ENCODE results near the gene TSHZ2.
"Not testable (repeated sequence)": the region's sequence is repeated elsewhere in the genome, so short reads cannot be mapped to it uniquely, and the experiment has no call there.

Gene TSHZ2

GRCh38 chr20:53491462-53491861, 519.3 kb downstream of the TSHZ2 start:
- DNase-seq, result no peak

GRCh38 chr20:53492212-53492611, 520.1 kb downstream of the TSHZ2 start:
- no peak for DNase-seq

DNA sequence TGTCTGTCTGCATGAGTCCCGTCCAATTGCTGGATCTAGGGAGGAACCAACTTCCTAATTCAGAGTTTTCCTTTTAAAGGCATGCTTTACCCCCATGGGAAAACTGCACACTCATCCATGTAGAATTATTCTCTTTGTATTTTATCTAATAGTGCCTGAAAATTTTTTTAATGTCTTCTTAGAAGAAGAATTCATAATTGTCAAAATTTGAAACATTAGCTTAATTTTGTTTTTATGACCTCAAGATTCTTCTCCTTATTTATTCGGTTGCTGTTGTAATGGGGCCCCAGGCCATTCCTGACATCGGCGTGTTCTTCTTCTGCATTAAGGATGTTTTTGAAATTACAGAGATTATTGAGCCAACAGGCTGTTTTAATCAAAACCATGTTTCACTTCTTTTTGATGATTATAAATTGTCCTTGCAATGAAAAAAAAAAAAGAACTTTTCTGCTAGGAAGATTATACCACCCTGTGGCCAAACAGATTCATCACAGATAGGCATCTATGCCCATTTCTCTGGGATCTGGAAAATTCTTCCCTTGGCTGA, 521.2 kb downstream of the TSHZ2 start:
- DNase-seq, result no peak

DNA sequence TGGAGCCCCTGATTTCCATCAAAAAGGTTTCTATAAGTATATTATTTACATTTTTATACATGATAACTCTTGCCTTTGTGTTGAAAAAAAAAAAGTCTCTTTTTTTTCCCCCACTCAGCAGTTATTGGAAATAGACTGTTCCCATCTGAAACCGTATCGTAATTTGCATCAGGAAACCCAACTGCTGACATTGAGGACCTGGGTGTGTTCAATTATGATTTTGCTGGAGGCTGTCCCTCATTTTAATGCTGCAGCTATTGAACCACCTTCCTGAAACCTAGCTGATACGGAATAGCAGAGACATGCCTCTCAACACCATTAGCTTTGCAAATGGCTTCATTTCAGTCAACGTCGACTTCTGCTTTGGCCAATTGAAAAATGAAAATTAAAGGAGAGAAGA, 522.6 kb downstream of the TSHZ2 start:
- no peak for DNase-seq

DNA sequence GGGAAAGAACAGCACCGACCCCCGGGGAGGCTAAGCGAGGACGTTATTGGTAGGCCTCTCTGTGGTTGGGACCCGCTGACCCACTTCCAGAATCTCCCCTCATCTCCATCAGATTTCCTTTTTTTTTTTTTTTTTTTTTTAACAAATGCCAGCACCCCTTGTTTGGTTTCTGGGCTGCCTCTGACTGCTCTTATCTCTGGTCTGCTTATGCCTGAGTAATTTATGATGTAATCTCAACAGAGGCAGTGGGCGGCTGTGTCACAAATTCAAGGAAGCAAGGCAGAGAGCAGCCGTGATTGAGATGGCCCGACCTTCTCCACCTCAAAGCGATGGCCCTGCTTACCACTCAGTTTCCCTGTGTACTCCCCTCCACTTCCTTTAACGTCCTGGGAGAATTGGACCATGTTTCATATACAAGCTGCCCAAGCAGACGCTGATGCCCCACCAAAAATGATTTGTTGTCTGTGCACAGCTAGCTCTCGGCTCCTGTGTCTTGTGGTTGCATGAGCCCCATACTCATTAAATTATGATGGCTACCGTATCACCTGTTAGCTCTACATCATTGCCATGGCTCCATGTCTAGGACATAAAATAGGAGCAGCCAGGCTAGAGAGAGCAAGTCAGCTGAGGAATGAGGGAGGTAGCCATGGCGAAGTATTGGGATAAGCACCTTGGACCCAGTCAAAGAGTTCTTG, 523.4 kb downstream of the TSHZ2 start:
- DNase-seq, result no peak

GRCh38 chr20:53497246-53497645, 525.1 kb downstream of the TSHZ2 start:
- DNase-seq, result no peak

DNA sequence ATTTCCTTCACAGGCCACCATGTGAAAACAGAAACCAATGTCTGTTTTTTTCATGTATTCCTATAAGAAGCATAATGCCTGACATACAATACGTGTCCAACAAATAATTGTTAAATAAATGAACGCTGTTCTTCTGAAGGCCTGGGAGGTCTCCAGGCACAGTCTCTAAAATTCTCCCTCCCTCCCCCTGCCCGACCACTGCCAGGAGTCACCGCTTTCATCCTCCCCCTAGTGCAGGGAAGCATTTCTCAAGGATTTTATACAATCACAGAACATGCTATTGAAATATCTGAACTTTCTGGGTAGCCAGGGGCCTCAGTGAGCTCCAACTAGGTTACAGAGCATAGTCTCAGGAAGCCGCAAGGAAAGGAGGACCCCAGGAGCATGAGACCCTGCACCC, 526.2 kb downstream of the TSHZ2 start:
- DNase-seq, result no peak

GRCh38 chr20:53500651-53501050, 528.5 kb downstream of the TSHZ2 start:
- DNase-seq, result no peak

- DNase-seq, result no peak
Measured at GRCh38 chr20:53502820-53503219, 530.7 kb downstream of the TSHZ2 start.

DNA sequence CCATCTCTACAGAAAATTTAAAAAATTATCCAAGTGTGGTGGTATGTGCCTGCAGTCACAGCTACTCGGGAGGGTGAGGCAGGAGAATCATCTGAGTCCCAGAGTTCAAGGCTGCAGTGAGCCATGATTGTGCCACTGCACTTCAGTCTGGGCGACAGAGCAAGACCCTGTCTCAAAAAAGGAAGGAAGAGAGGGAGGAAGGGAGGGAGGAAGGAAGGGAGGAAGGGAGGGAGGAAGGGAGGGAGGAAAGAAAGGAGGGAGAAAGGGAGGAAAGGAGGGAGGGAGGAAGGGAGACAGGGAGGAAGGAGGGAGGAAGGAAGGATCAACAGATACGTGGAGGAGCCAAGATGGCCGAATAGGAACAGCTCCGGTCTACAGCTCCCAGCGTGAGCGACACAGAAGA, 531.4 kb downstream of the TSHZ2 start:
- no peak for DNase-seq

DNA sequence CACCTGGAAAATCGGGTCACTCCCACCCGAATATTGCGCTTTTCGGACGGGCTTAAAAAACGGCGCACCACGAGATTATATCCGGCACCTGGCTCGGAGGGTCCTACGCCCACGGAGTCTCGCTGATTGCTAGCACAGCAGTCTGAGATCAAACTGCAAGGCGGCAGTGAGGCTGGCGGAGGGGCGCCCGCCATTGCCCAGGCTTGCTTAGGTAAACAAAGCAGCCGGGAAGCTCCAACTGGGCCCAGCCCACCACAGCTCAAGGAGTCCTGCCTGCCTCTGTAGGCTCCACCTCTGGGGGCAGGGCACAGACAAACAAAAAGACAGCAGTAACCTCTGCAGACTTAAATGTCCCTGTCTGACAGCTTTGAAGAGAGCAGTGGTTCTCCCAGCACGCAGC, 531.9 kb downstream of the TSHZ2 start:
- not testable (repeated sequence) for DNase-seq

DNA sequence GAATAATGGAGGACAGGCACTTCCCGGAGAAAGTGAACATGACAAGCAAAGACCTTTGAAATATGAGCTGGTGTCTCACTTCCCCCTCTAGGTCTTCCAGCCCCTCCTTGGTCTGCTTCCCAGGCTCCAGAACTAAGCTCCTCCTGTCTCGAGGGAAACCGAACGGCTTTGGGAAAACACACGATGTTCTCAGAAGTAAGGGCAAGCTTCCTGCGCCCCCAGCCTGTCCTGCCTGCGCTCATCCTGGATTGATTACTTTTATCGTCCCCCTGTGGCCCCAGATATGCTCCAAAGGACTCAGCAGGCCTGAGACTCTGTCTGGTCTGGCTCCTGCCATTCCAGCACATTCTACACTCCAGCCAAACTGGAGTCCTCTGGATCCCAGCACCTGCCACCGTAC, 538.1 kb downstream of the TSHZ2 start:
- no peak for DNase-seq

GRCh38 chr20:53510704-53511103, 538.5 kb downstream of the TSHZ2 start:
- no peak for DNase-seq

DNA sequence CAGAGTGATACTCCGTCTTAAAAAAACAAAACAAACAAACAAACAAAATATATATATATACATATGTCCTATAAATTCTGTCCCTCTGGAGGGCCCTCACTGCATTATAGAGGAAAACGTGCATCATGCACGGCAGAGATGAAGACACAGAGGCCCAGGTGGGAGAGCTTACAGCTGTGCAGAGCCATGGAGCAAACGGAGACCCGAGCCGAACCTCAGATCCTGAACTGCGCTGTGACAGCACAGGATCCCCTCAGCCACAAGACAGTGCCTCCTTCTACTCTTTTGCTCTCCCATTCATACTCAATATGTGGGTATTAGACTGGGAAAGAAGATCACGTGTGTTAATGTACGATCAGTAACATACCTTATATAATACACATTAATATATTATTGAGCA, 539.9 kb downstream of the TSHZ2 start:
- no peak for DNase-seq

DNA sequence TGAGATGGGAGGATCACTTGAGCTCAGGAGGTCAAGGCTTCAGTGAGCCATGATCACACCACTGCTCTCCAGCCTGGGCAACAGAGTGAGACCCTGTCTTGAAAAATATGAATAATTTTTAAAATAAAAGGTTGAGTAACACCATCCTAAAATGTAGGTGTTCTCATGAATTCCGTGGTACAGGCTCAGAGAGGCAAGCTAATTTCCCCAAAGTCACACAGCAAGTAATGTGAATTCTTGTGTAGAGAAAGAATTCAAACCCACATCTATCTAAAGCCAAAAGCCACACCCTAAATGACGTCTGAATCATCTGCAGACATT, 541.0 kb downstream of the TSHZ2 start:
- DNase-seq, result no peak

DNA sequence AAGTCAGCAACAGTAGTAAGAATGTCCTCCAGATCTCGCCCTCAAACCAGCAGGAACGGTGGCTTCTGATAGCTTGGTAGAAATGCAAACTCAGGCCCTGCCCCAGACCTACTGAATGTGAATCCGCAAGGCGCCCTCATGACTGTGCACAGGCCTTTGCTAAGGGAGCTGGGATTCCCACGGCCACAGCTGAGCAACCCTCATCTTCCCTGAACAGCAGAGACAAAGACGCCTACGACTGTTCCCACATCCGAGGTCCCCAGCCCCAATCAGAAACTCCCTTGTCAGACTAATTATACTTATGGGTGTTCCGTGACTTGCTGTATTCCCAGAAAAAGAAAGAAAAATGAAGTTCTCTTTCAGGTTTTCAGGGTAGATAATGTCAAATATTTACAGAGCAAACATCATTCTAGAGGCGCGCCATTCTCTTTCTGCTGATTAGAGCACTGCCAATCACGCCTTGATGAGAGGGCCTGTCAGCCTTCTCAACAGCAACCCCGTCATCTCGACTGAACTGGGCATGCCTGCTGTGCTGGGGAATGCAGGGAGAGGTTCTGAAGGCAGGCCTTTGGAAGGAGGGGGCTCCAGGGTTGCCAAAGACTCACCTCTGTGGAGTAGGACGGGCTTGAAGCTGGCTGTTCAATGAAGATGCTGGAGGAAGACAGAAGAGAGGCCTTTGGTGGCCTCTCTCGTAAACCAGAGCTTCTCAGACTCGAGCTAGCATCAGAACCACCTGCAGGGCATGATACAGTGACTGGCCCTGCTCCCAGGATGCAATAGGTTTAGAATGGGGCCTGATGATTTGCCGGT, 541.5 kb downstream of the TSHZ2 start:
- peak in 1 of 58 donors; percentile 53 for DNase-seq

- DNase-seq, result no peak
Measured at GRCh38 chr20:53515749-53516148, 543.6 kb downstream of the TSHZ2 start.

DNA sequence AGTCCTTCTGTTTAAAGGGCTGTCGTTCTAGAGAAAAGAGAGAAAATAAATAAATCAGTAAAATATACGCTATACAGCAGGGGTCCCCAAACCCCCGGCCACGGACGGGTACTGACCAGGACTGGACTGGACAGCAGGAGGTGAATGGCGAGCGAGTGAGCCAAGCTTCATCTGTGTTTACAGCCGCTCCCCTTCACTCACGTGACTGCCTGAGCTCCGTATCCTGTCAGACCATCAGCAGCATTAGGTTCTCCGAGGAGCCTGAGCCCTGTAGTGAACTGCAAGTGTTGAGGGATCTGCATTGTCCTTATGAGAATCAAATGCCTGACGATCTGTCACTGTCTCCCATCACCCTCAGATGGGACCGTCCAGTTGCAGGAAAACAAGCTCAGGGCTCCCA, 545.0 kb downstream of the TSHZ2 start:
- DNase-seq, result no peak

DNA sequence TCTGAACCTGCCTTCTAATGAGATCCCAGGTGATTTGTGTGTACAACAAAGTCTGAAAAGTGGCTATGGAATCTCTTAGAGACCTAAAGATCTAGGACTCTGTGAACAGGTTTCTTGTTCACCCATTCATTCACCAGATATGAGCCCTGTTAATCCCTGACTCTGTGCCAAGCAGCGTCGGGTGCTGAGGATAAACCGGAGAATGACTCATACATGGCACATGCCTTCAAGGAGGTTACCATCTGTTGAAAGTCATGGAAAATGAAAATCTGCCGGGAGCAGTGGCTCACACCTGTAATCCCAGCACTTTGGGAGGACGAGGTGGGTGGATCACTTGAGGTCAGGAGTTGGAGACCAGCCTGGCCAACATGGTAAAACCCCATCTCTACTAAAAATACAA, 549.3 kb downstream of the TSHZ2 start:
- not testable (repeated sequence) for DNase-seq

DNA sequence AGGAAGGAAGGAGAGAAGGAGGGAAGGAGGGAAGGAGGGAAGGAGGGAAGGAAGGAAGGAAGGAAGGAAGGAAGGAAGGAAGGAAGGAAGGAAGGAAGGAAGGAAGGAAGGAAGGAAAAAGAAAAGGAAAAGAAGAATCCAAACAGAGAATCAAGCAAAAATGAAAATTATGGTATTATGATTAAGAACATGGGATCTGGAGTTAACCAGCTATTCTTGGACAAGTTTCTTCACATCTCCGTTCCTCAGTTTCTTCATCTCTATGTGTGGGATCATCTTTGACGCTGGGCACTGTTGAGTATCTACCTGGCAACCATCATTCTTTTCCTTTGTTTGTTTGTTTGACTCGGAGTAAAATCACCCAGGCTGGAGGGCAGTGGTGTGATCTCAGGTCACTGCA, 549.9 kb downstream of the TSHZ2 start:
- DNase-seq, result no peak

DNA sequence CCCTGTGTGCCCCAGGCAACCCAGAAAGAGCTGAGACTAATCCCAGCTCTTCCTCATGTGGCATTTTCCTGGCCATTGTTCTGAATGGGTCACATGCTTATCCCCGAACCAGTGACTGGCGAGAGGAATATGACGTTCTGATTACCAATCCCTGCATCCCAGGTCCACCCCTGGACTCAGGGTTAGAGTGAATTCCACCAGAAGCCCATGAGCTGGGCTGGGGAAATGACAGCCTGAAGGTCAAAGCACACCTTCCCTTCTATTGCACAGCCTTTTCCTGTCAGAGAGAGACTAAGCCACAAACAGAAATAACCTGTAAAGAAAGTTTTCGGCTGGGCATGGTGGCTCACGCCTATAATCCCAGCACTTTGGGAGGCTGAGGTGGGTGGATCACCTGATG, 550.5 kb downstream of the TSHZ2 start:
- DNase-seq, result no peak

DNA sequence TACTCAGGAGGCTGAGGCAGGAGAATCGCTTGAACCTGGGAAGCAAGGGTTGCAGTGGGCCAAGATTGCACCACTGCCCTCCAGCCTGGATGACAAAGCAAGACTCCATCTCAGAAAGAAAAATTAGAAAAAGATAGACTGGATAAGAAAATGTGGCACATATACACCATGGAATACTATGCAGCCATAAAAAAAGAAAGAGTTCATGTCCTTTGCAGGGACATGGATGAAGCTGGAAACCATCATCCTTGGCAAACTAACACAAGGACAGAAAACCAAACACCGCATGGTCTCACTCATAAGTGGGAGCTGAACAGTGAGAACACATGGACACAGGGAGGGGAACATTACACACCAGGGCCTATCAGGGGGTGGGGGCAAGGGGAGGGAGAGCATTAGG, 551.5 kb downstream of the TSHZ2 start:
- not testable (repeated sequence) for DNase-seq

Measured in anterior cingulate cortex (tissue), 58 donors.